Measurements from ENCODE around the gene MYO1E. TPM values are rescaled to one million over a fixed set of nuclear protein-coding genes. Genes with fewer than 3 reads are reported as not detected.

The MYO1E gene
- polyA plus RNA-seq, 1 donor from 2014 or later = 0.38 TPM

DNA sequence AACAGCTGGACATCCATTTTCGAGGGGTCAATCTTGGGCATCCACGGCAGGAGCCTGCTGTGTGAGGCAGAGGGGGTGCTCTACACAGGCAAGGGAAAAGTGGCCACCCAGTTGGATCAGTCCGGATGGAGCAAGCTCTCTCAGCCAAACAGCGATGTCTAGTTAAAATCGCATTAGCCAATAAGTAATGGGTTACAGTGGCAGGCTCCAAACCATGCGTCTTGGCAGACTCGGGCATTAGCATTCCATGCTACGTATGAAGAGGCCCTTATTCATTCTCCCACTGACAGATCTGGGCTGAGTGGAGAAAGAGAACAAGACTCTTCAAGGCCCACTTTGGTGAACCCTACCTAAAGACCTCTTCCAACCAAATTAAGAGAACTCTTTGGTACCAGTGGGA, 218.4 kb downstream of the MYO1E start:
- H3F3A ChIP-seq (ENCODE audit: insufficient read depth, low read length, poor library complexity, severe bottlenecking) = no peaks in the 10 kb centered on the region
- H3K9me3 ChIP-seq (ENCODE audit: low read length) = no peaks in the 10 kb centered on the region
- H3K9me2 ChIP-seq (ENCODE audit: insufficient read depth, low read length) = no peaks in the 10 kb centered on the region
- H3K4me3 ChIP-seq (ENCODE audit: low read length) = no peak overlapping the region
- no peaks in the 10 kb centered on the region for H3K79me2 ChIP-seq (replicated peaks; ENCODE audit: insufficient read depth, low read length)
- H2AFZ ChIP-seq (ENCODE audit: low read depth, low read length) = no peak overlapping the region
- no peak overlapping the region for H3K27ac ChIP-seq (ENCODE audit: low read length)
- no peaks in the 10 kb centered on the region for H4K20me1 ChIP-seq (ENCODE audit: insufficient read depth)
- H3K27me3 ChIP-seq (ENCODE audit: insufficient read depth, low read depth, low read length) = no peaks in the 10 kb centered on the region
- no peak overlapping the region for H3K9ac ChIP-seq (ENCODE audit: low read length)
- no peaks in the 10 kb centered on the region for H3K36me3 ChIP-seq (ENCODE audit: insufficient read depth, low read length)
- no peak overlapping the region for H3K4me2 ChIP-seq (ENCODE audit: low read length)
- TF ChIP-seq TAF1 (IDR thresholded peaks at IDR 0.05; ENCODE audit: low read depth) = no peak
- TF ChIP-seq, protein P1, sequence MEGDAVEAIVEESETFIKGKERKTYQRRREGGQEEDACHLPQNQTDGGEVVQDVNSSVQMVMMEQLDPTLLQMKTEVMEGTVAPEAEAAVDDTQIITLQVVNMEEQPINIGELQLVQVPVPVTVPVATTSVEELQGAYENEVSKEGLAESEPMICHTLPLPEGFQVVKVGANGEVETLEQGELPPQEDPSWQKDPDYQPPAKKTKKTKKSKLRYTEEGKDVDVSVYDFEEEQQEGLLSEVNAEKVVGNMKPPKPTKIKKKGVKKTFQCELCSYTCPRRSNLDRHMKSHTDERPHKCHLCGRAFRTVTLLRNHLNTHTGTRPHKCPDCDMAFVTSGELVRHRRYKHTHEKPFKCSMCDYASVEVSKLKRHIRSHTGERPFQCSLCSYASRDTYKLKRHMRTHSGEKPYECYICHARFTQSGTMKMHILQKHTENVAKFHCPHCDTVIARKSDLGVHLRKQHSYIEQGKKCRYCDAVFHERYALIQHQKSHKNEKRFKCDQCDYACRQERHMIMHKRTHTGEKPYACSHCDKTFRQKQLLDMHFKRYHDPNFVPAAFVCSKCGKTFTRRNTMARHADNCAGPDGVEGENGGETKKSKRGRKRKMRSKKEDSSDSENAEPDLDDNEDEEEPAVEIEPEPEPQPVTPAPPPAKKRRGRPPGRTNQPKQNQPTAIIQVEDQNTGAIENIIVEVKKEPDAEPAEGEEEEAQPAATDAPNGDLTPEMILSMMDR (IDR thresholded peaks at IDR 0.05; ENCODE audit: poor library complexity, severe bottlenecking) = no peak
- TF ChIP-seq EZH2 (IDR thresholded peaks at IDR 0.05; ENCODE audit: borderline replicate concordance, insufficient read depth, low read length, poor library complexity, severe bottlenecking) = no peak
- TF ChIP-seq POLR2AphosphoS5 (IDR thresholded peaks at IDR 0.05) = no peak
- no peak for TF ChIP-seq RAD21 (conservative IDR thresholded peaks at IDR 0.05)

DNA sequence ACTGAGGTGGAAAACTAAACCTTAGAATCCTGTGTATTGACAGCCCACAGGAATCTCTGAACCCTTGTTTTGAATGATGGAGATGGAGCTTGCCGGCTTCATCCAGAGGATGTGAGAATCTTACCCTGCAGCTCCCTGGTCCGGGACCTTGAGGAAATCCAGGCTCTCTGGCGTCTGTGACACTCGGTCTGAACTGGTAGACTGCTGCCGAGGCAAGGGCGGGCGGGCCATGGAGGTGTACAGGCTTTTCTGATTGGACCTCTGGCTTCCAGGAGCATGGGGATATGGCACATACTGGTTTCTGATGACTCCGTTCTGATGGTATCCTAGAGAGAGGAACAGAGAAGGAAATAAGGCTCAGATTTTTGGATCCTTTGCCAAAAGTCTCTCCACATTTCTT, 219.2 kb downstream of the MYO1E start:
- no peak overlapping the region for H3K9ac ChIP-seq (ENCODE audit: low read length)
- TF ChIP-seq TAF1 (IDR thresholded peaks at IDR 0.05; ENCODE audit: low read depth) (no peak), POLR2AphosphoS5 (IDR thresholded peaks at IDR 0.05) (no peak), EZH2 (IDR thresholded peaks at IDR 0.05; ENCODE audit: borderline replicate concordance, insufficient read depth, low read length, poor library complexity, severe bottlenecking) (no peak), SMC3 (conservative IDR thresholded peaks at IDR 0.05; ENCODE audit: poor library complexity) (no peak), MXI1 (conservative IDR thresholded peaks at IDR 0.05; ENCODE audit: poor library complexity, severe bottlenecking) (no peak), RAD21 (conservative IDR thresholded peaks at IDR 0.05) (no peak)
- TF ChIP-seq, protein P1 (IDR thresholded peaks at IDR 0.05; ENCODE audit: poor library complexity, severe bottlenecking) = no peak
- TF ChIP-seq, protein P2, sequence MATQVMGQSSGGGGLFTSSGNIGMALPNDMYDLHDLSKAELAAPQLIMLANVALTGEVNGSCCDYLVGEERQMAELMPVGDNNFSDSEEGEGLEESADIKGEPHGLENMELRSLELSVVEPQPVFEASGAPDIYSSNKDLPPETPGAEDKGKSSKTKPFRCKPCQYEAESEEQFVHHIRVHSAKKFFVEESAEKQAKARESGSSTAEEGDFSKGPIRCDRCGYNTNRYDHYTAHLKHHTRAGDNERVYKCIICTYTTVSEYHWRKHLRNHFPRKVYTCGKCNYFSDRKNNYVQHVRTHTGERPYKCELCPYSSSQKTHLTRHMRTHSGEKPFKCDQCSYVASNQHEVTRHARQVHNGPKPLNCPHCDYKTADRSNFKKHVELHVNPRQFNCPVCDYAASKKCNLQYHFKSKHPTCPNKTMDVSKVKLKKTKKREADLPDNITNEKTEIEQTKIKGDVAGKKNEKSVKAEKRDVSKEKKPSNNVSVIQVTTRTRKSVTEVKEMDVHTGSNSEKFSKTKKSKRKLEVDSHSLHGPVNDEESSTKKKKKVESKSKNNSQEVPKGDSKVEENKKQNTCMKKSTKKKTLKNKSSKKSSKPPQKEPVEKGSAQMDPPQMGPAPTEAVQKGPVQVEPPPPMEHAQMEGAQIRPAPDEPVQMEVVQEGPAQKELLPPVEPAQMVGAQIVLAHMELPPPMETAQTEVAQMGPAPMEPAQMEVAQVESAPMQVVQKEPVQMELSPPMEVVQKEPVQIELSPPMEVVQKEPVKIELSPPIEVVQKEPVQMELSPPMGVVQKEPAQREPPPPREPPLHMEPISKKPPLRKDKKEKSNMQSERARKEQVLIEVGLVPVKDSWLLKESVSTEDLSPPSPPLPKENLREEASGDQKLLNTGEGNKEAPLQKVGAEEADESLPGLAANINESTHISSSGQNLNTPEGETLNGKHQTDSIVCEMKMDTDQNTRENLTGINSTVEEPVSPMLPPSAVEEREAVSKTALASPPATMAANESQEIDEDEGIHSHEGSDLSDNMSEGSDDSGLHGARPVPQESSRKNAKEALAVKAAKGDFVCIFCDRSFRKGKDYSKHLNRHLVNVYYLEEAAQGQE (IDR thresholded peaks at IDR 0.05; ENCODE audit: borderline replicate concordance) = no peak
- H2AFZ ChIP-seq (ENCODE audit: low read depth, low read length) = no peak overlapping the region
- no peaks in the 10 kb centered on the region for H3K79me2 ChIP-seq (replicated peaks; ENCODE audit: insufficient read depth, low read length)
- H3K27ac ChIP-seq (ENCODE audit: low read length) = no peak overlapping the region
- no peak overlapping the region for H3K4me2 ChIP-seq (ENCODE audit: low read length)
- no peaks in the 10 kb centered on the region for H3K9me2 ChIP-seq (ENCODE audit: insufficient read depth, low read length)
- no peaks in the 10 kb centered on the region for H3K36me3 ChIP-seq (ENCODE audit: insufficient read depth, low read length)
- H3K4me3 ChIP-seq (ENCODE audit: low read length) = no peak overlapping the region
- H3K27me3 ChIP-seq (ENCODE audit: insufficient read depth, low read depth, low read length) = no peaks in the 10 kb centered on the region
- no peaks in the 10 kb centered on the region for H3K9me3 ChIP-seq (ENCODE audit: low read length)
- H3F3A ChIP-seq (ENCODE audit: insufficient read depth, low read length, poor library complexity, severe bottlenecking) = no peaks in the 10 kb centered on the region
- H4K20me1 ChIP-seq (ENCODE audit: insufficient read depth) = no peaks in the 10 kb centered on the region
